Measurements from ENCODE around the gene CCNB1IP1. TPM values are rescaled to one million over a fixed set of nuclear protein-coding genes. Genes with fewer than 3 reads are reported as not detected.
A peak's percentile ranks its signal among the peaks of the same experiment; 100 is the strongest.

Gene CCNB1IP1, protein sequence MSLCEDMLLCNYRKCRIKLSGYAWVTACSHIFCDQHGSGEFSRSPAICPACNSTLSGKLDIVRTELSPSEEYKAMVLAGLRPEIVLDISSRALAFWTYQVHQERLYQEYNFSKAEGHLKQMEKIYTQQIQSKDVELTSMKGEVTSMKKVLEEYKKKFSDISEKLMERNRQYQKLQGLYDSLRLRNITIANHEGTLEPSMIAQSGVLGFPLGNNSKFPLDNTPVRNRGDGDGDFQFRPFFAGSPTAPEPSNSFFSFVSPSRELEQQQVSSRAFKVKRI
- total RNA-seq, result 112 and 122 TPM in 2 replicates
- long read RNA-seq, transcript CCNB1IP1-214 (8 exons, 1,294 nt), result minor isoform, 8 of 243 reads
- long read RNA-seq, transcript CCNB1IP1-202 (7 exons, 1,479 nt), result major isoform, 186 of 243 reads
- long read RNA-seq, transcript CCNB1IP1-201 (6 exons, 1,305 nt), result minor isoform, 5 of 243 reads
- long read RNA-seq, partial matches to known transcripts, result 11 of 243 reads
- long read RNA-seq, other reads (novel, unspliced or antisense), result 27 of 243 reads

DNA sequence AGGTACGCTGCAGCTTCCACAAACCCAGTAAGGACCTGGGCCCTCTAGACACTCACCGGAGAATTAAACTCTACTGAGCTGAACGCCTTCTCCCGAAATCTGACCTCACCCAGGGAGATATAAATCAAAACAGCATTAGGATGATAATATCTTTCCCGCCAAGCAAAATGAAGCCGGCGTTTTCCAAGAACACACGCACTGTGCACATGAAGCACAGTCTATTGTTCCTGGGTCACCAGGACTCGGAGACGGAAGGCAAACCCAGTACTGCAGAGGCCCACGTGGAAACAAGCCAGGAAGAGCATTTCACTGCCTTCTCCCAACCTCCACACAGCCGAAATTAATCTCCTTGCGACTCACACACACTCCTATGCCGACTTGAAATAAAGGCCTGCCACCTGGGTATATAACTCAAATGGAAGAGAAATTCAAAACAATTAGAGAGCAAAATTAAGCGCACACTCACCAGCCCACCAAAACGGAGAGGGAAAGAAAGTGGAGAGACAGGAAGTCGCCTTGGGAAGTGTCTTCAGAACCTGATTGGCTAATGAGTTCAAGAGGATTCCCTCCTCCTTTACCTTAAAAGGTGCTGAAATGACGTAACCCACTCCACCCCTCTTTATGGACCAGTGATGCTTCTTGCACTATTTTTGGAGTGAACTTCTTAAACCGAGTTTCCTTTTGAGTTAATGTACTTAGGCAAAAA is at the start of gene CCNB1IP1:
TSS of gene CCNB1IP1 (minus strand) at position 492 of the 706 bp plus-strand sequence. CDS start 16,756 bp downstream, outside the sequence.
- peak within 1 kb of the TSS; percentile 100 for H3K4me3 Mint-ChIP-seq (ENCODE audit: low read depth)

DNA sequence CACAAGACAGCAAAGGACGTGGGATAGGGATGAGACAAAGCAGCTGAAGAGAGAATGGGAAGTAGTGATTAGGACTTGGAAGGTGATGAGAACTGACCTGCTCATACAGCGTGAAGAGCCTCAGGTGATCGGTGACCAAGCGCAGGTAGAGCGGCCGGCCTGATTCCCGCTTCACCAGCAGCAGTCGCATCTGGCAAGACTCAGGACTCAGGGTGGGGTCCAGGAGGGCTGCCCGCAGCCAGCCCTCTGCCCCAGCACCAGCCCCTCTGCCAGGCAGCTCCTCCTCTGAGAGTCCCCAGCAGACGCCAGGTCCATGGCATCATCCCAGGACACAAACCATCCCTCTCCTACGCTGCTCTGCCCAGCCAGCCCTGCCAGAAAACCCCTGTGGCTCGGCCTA is 49.4 kb upstream of the CCNB1IP1 start:
- H3K27me3 Mint-ChIP-seq, result no peaks in the 10 kb centered on the region
- no peak overlapping the region for H3K4me3 Mint-ChIP-seq (ENCODE audit: low read depth)
- no peak for DNase-seq (ENCODE audit: low spot score, unreplicated experiment)
- peaks cover 12% of the 10 kb centered on the region for H3K4me1 Mint-ChIP-seq (ENCODE audit: low read depth)
- H3K36me3 Mint-ChIP-seq (ENCODE audit: insufficient read depth), result peaks cover 18% of the 10 kb centered on the region
- TF ChIP-seq, protein P1, sequence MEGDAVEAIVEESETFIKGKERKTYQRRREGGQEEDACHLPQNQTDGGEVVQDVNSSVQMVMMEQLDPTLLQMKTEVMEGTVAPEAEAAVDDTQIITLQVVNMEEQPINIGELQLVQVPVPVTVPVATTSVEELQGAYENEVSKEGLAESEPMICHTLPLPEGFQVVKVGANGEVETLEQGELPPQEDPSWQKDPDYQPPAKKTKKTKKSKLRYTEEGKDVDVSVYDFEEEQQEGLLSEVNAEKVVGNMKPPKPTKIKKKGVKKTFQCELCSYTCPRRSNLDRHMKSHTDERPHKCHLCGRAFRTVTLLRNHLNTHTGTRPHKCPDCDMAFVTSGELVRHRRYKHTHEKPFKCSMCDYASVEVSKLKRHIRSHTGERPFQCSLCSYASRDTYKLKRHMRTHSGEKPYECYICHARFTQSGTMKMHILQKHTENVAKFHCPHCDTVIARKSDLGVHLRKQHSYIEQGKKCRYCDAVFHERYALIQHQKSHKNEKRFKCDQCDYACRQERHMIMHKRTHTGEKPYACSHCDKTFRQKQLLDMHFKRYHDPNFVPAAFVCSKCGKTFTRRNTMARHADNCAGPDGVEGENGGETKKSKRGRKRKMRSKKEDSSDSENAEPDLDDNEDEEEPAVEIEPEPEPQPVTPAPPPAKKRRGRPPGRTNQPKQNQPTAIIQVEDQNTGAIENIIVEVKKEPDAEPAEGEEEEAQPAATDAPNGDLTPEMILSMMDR (IDR thresholded peaks at IDR 0.05; ENCODE audit: unreplicated experiment), result no peak
- H3K27ac Mint-ChIP-seq, result no peak overlapping the region
- no peaks in the 10 kb centered on the region for H3K9me3 Mint-ChIP-seq (ENCODE audit: low read depth)

More for the DNA sequence above, at the start of gene CCNB1IP1:
- no peaks in the 10 kb centered on the region for H3K9me3 Mint-ChIP-seq (ENCODE audit: low read depth)
- H3K4me1 Mint-ChIP-seq (ENCODE audit: low read depth), result peaks cover 20% of the 10 kb centered on the region
- peak within 1 kb of the TSS; percentile 100 for H3K27ac Mint-ChIP-seq
- TF ChIP-seq, protein P1 (IDR thresholded peaks at IDR 0.05; ENCODE audit: unreplicated experiment), result no peak
- H3K27me3 Mint-ChIP-seq, result no peaks in the 10 kb centered on the region
- peak; percentile 14 for DNase-seq (ENCODE audit: low spot score, unreplicated experiment)
- peaks cover 3% of the 10 kb centered on the region for H3K36me3 Mint-ChIP-seq (ENCODE audit: insufficient read depth)

DNA sequence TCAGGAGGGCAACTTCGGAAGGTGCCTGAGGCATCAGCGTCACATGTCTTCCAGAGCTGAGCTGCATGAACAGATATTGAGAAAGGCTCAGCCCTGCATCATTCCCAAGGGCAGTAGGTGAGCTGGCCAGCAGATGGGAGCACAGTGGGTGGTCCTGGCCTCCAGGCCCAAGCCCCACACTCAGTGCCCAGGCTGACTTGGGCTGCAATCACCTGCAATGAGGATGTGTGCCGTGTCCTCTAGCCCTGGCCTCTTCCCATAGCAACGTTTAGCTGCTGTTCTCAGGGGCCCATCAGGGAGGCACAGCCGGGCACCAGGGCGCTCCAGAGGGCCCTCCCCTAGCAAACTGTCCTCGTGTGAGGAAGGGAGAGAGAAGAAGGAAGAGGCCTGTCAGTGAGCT is 48.3 kb upstream of the CCNB1IP1 start:
- Mint-ChIP-seq H3K36me3 (ENCODE audit: insufficient read depth) (peaks cover 24% of the 10 kb centered on the region), H3K27ac (no peak overlapping the region), H3K27me3 (no peaks in the 10 kb centered on the region), H3K4me1 (ENCODE audit: low read depth) (peaks cover 15% of the 10 kb centered on the region), H3K4me3 (ENCODE audit: low read depth) (no peak overlapping the region), H3K9me3 (ENCODE audit: low read depth) (no peaks in the 10 kb centered on the region)
- TF ChIP-seq, protein P1 (IDR thresholded peaks at IDR 0.05; ENCODE audit: unreplicated experiment), result no peak
- no peak for DNase-seq (ENCODE audit: low spot score, unreplicated experiment)

DNA sequence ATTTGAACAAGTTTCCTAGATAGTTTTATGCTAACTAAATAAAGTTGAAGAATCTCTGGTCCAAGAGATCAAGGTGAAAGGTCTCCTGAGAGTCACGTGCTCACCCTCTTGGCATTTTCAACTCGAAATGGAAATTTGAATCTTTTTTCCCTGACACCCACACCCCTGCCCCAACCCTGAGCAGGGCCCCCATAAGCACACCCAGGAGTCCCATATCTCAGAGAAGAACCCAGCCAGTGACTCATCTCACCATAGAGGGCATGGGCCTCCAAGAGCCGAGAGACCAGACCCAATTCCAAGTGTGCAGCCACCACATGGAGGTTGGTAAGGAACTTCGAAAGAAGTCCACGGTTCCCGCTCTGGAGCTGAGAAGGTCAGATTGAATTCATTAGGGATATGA is 47.6 kb upstream of the CCNB1IP1 start:
- Mint-ChIP-seq H3K4me3 (ENCODE audit: low read depth) (no peak overlapping the region), H3K27ac (peak overlapping the region; percentile 76), H3K4me1 (ENCODE audit: low read depth) (peaks cover 19% of the 10 kb centered on the region), H3K27me3 (no peaks in the 10 kb centered on the region), H3K9me3 (ENCODE audit: low read depth) (no peaks in the 10 kb centered on the region), H3K36me3 (ENCODE audit: insufficient read depth) (peaks cover 24% of the 10 kb centered on the region)
- DNase-seq (ENCODE audit: low spot score, unreplicated experiment), result no peak
- TF ChIP-seq, protein P1 (IDR thresholded peaks at IDR 0.05; ENCODE audit: unreplicated experiment), result no peak

DNA sequence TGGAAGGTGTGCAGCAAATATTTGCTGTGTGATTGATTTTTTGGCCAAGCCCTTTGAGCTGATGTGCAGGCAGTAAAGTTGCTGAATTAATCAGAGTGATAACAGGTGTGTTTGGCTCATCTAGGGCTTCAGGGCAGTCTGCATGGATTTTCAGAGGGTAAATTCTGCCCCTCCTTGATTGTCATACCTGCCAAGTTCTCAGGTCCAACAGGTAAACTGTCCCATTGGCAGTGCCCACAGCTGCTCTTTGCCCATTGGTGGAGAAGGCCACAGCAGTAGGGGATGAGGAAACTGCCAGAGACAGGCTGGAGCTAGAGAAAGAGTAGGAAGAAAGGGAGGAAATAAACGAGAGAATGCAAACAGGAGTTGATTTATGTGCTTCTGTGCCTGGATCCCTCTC is 46.7 kb upstream of the CCNB1IP1 start:
- no peak for DNase-seq (ENCODE audit: low spot score, unreplicated experiment)
- TF ChIP-seq, protein P1 (IDR thresholded peaks at IDR 0.05; ENCODE audit: unreplicated experiment), result no peak
- Mint-ChIP-seq H3K4me1 (ENCODE audit: low read depth) (peaks cover 20% of the 10 kb centered on the region), H3K27ac (peak overlapping the region; percentile 75), H3K27me3 (no peaks in the 10 kb centered on the region), H3K9me3 (ENCODE audit: low read depth) (no peaks in the 10 kb centered on the region), H3K36me3 (ENCODE audit: insufficient read depth) (peaks cover 24% of the 10 kb centered on the region), H3K4me3 (ENCODE audit: low read depth) (no peak overlapping the region)

All from progenitor cell of endocrine pancreas (in vitro differentiated cells).